Smooth muscle cell (in vitro differentiated cells): ENCODE results near the gene CHD5. TPM values are rescaled to one million over a fixed set of nuclear protein-coding genes. Genes with fewer than 3 reads are reported as not detected.

Experiments used
- DNase-seq: peaks from one replicate; lab custom pipeline; 2025; ENCODE audit not compliant: unreplicated experiment; lab: John Stamatoyannopoulos, UW
- H2AFZ ChIP-seq: fragments of 200-600 bp; sonication (generic); 2 replicates; pipeline ENCODE4 v1.6.0; 2016; ENCODE audit warnings: antibody characterized with exemption, low read depth, mild to moderate bottlenecking
- H3F3A ChIP-seq: fragments of 200-600 bp; sonication (generic); 2 replicates; pipeline ENCODE4 v1.6.0; 2017; ENCODE audit warnings: antibody characterized with exemption, low read depth
- H3K27ac ChIP-seq: fragments of 200-600 bp; sonication (generic); 2 replicates; pipeline ENCODE4 v1.5.1; 2016; ENCODE audit warnings: low read depth, mild to moderate bottlenecking
- H3K27me3 ChIP-seq: fragments of 200-600 bp; sonication (generic); 2 replicates; pipeline ENCODE4 v1.6.1; 2016; ENCODE audit warnings: low read depth, mild to moderate bottlenecking
- H3K36me3 ChIP-seq: fragments of 200-600 bp; sonication (generic); 2 replicates; pipeline ENCODE4 v1.5.1; 2016; ENCODE audit warnings: low read depth
- H3K4me1 ChIP-seq: fragments of 200-600 bp; sonication (generic); 2 replicates; pipeline ENCODE4 v1.5.1; 2016; ENCODE audit warnings: low read depth
- H3K4me2 ChIP-seq: fragments of 200-600 bp; sonication (generic); 2 replicates; pipeline ENCODE4 v1.6.0; 2016; ENCODE audit warnings: mild to moderate bottlenecking
- H3K4me3 ChIP-seq: fragments of 200-600 bp; sonication (generic); 2 replicates; pipeline ENCODE4 v1.5.1; 2016; ENCODE audit warnings: mild to moderate bottlenecking
- H3K79me2 ChIP-seq: fragments of 200-600 bp; sonication (generic); 2 replicates; pipeline ENCODE4 v1.6.0; 2016; ENCODE audit warnings: low read depth, mild to moderate bottlenecking
- H3K9ac ChIP-seq: fragments of 200-600 bp; sonication (generic); 2 replicates; pipeline ENCODE4 v1.6.0; 2016; ENCODE audit warnings: low read depth
- H3K9me3 ChIP-seq: fragments of 200-600 bp; sonication (generic); replicated peaks from 2 replicates; pipeline ENCODE4 v1.5.1; 2016; ENCODE audit warnings: low read depth
- H4K20me1 ChIP-seq: fragments of 200-600 bp; sonication (generic); 2 replicates; pipeline ENCODE4 v1.6.0; 2016; ENCODE audit warnings: low read depth
- CTCF ChIP-seq: fragments of 200-600 bp; sonication (generic); IDR thresholded peaks from 2 replicates; pipeline ENCODE4 v1.5.1; 2017; ENCODE audit warnings: borderline replicate concordance, mild to moderate bottlenecking, antibody characterized with exemption; ENCODE audit not compliant: insufficient read depth, poor library complexity, severe bottlenecking
- WGBS: methylation state at CpG from one replicate; pipeline ENCODE4 v1.1.7; 2016; ENCODE audit warnings: low lambda C conversion rate; 5-methylcytosine and 5-hydroxymethylcytosine counted together
- polyA plus RNA-seq: library from polyadenylated mRNA; unstranded; fragments of >200 nt; fragmentation: Nextera tagmentation; extraction: Ambion mirVana; gene quantifications from 2 replicates; pipeline ENCODE4 v1.2.1, GENCODE V29; 2016
- total RNA-seq: library from RNA; depleted of rRNA; stranded (reverse); fragments of >200 nt; gene quantifications from 2 replicates; pipeline ENCODE4 v1.2.3, GENCODE V29; 2014

Gene CHD5
- total and polyA plus RNA-seq, 2 experiments from 2014 or later: 0.40 TPM; not detected in 1

DNA sequence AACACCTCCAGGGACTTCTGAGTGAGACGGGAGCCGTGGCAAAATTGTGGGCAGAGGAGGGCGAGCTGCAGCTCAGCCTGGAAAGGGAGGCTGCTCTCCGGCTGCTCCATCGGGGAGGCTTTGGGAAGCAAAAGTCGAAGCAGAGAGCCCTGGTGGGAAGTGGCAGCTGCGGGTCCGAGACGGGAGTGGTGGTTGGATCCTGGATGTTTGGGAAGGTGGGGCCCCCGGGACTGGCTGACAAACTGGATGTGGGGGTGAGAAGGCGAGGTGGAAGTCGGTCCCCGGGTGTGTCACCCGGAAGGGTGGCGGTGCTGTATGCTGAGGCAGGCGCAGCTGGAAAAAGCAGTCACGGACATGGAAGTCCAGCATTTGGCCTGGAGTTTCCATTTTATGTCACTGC is 82.3 kb downstream of the CHD5 start:
- Histone ChIP-seq H3K4me2 (no peak overlapping the region), H3K36me3 (no peaks in the 10 kb centered on the region), H3K9ac (no peak overlapping the region), H3K4me1 (peaks cover 15% of the 10 kb centered on the region), H3K4me3 (no peak overlapping the region), H4K20me1 (no peaks in the 10 kb centered on the region), H3F3A (no peaks in the 10 kb centered on the region), H2AFZ (no peak overlapping the region), H3K9me3 (no peaks in the 10 kb centered on the region), H3K27me3 (no peaks in the 10 kb centered on the region), H3K27ac (no peak overlapping the region), H3K79me2 (no peaks in the 10 kb centered on the region)
- TF ChIP-seq CTCF: no peak
- 92% methylated on average over 17 of the region's 17 CpGs for WGBS
- no peak for DNase-seq

GRCh38 chr1:6097117-6097595 is 83.0 kb downstream of the CHD5 start:
- no peak for DNase-seq
- H3F3A ChIP-seq: no peaks in the 10 kb centered on the region
- H3K9ac ChIP-seq: no peak overlapping the region
- no peak overlapping the region for H3K27ac ChIP-seq
- 95% methylated on average over 15 of the region's 15 CpGs for WGBS
- no peak overlapping the region for H3K4me2 ChIP-seq
- no peaks in the 10 kb centered on the region for H4K20me1 ChIP-seq
- no peaks in the 10 kb centered on the region for H3K79me2 ChIP-seq
- no peaks in the 10 kb centered on the region for H3K27me3 ChIP-seq
- TF ChIP-seq CTCF: no peak
- H3K4me1 ChIP-seq: peaks cover 13% of the 10 kb centered on the region
- H3K9me3 ChIP-seq: no peaks in the 10 kb centered on the region
- H2AFZ ChIP-seq: no peak overlapping the region
- no peaks in the 10 kb centered on the region for H3K36me3 ChIP-seq
- no peak overlapping the region for H3K4me3 ChIP-seq

GRCh38 chr1:6096243-6097116 is 83.6 kb downstream of the CHD5 start:
- H3K9ac ChIP-seq: no peak overlapping the region

More at GRCh38 chr1:6096243-6097116, 83.6 kb downstream of the CHD5 start:
- 92% methylated on average over 22 of the region's 23 CpGs for whole genome bisulfite sequencing
- Histone ChIP-seq H3K79me2 (no peaks in the 10 kb centered on the region), H3K27ac (no peak overlapping the region), H3K27me3 (no peaks in the 10 kb centered on the region), H3K4me2 (no peak overlapping the region), H3K4me3 (no peak overlapping the region), H4K20me1 (no peaks in the 10 kb centered on the region), H3F3A (no peaks in the 10 kb centered on the region), H3K36me3 (no peaks in the 10 kb centered on the region), H3K4me1 (peaks cover 7% of the 10 kb centered on the region), H3K9me3 (no peaks in the 10 kb centered on the region), H2AFZ (no peak overlapping the region)
- no peak for TF ChIP-seq CTCF
- no peak for DNase-seq
